WERI-Rb-1 (cell line): ENCODE results near the gene COL13A1.

Experiments
- DNase-seq: peaks from one replicate; pipeline ENCODE4 v3.0.0-alpha.2; 2020
- H3K27ac ChIP-seq: fragments of 250-450 bp; sonication (Bioruptor Pico); 2 replicates; pipeline ENCODE4 v1.5.1; 2020; ENCODE audit warnings: mild to moderate bottlenecking, moderate library complexity
- H3K27me3 ChIP-seq: fragments of 250-450 bp; sonication (Bioruptor Pico); 2 replicates; pipeline ENCODE4 v1.5.1; 2021; ENCODE audit warnings: mild to moderate bottlenecking, low read depth, moderate library complexity; ENCODE audit not compliant: insufficient read depth, severe bottlenecking
- H3K36me3 ChIP-seq: fragments of 250-450 bp; sonication (Bioruptor Pico); 2 replicates; pipeline ENCODE4 v1.5.1; 2020; ENCODE audit warnings: mild to moderate bottlenecking, moderate library complexity
- H3K4me3 ChIP-seq: 2 replicates; pipeline ENCODE4 v1.5.1; 2011; ENCODE audit warnings: low read depth, mild to moderate bottlenecking, control low read depth, low read length
- H3K9me3 ChIP-seq: fragments of 250-450 bp; sonication (Bioruptor Pico); 2 replicates; pipeline ENCODE4 v1.5.1; 2021; ENCODE audit warnings: mild to moderate bottlenecking, moderate library complexity; ENCODE audit not compliant: severe bottlenecking
- CTCF ChIP-seq: IDR thresholded peaks from 2 replicates; pipeline ENCODE4 v1.5.1; 2011; ENCODE audit warnings: low read depth, mild to moderate bottlenecking, control low read depth, inconsistent platforms, low read length

The COL13A1 gene

DNA sequence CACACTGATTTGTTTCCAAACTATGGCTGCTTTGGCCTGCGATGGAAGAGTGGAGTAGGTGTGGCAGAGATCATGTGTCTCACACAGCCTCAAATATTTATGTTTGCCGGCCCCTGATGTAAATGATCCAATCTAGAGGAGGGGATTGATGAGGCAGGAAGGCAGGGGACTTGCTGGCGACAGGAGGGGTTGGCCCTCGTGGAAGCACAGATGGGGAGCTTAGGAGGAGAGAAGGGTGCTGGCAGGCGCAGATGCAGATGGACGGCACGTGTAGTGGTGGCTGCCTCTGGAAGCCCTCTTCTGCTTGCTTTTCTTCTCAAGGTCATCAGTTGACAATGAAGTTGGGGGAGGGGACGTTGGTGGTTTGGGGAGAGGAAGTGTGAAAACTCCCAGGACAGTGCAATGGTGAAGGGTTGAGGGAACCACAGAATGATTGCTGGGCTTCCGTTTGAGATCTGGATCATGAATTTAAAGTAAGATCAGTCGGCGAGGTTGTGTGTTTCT is 15.4 kb downstream of the COL13A1 start:
- Histone ChIP-seq H3K4me3 (no peak overlapping the region), H3K27ac (peak overlapping the region; percentile 68), H3K36me3 (no peaks in the 10 kb centered on the region), H3K9me3 (peaks cover 7% of the 10 kb centered on the region), H3K27me3 (no peaks in the 10 kb centered on the region)
- peak; percentile 73 for DNase-seq
- TF ChIP-seq CTCF, result no peak

DNA sequence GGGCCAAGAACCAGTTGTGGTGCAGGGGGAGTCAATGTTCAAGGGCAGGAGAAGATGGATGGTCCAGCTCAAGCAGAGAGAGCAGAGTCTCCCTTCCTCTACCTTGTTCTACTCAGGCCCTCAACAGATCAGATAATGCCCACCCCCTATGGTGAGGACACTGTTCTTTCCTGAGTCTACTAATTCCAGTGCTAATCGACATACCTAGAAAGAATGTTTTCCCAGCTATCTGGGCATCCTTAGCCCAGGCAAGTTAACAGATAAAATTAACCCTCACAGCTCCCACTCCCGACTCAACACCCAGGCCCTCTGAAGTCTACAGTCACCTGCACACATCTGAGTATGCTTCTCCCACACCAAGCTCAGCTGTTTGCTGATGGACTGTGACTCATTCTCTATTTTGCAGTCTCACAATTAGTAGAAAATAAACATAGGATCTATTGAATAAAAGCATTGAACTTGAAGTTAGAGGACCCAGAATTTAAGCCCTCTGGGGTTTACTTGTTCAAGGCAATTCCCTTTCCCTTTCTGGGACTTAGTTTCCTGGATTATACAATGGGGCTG is 17.1 kb downstream of the COL13A1 start:
- H3K4me3 ChIP-seq, result no peak overlapping the region
- no peaks in the 10 kb centered on the region for H3K27me3 ChIP-seq
- DNase-seq, result no peak
- TF ChIP-seq CTCF, result no peak
- H3K36me3 ChIP-seq, result peaks cover 5% of the 10 kb centered on the region; the same call in 1 of the 2 replicates
- no peak overlapping the region for H3K27ac ChIP-seq
- peaks cover 7% of the 10 kb centered on the region for H3K9me3 ChIP-seq

DNA sequence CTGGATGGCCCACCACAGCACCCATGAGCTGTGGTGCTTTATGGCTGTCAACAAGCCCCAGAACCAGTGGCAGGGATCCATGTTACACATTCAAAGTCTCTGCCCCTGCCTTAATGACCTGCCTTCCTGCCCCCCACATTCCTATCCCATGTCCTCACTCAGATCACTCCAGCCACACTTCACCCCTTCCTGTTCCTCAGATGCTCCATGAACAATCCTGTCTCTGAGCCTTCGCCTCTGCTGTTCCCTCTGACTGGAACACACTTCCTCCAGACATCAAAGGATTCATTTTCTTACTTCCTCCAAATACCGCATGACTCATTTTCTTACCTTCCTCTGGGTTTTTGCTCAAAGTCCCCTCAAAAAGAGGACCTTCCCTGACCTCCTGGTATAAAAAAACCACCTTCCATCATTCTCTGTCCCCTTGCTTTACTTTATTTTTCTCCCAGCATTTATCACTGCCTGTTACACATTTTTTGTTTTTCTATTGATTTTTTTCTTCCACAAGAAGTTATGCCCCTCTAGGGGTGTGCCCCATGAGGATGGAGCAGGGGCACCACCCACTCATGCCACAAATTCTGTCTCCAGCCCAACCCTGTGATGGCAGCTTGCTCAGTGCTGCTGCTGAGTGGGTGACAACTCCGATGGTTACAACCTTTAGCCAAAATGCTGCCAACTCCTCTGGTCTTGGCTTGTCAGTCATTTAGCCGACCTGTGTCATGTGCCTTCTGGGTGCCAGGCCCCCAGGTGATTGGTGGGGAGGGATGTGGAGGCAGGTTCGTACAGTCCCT is 18.2 kb downstream of the COL13A1 start:
- peaks cover 7% of the 10 kb centered on the region for H3K9me3 ChIP-seq
- no peak overlapping the region for H3K27ac ChIP-seq
- H3K4me3 ChIP-seq, result no peak overlapping the region
- DNase-seq, result no peak
- H3K36me3 ChIP-seq, result peaks cover 5% of the 10 kb centered on the region
- no peak for TF ChIP-seq CTCF
- no peaks in the 10 kb centered on the region for H3K27me3 ChIP-seq

- H3K27me3 ChIP-seq, result no peaks in the 10 kb centered on the region
- peaks cover 7% of the 10 kb centered on the region for H3K9me3 ChIP-seq
- DNase-seq, result no peak
- no peak overlapping the region for H3K4me3 ChIP-seq
- no peak for TF ChIP-seq CTCF
- peaks cover 10% of the 10 kb centered on the region for H3K36me3 ChIP-seq
- H3K27ac ChIP-seq, result no peak overlapping the region
Measured at GRCh38 chr10:69820817-69821216, 19.1 kb downstream of the COL13A1 start.

GRCh38 chr10:69825604-69826003 is 23.9 kb downstream of the COL13A1 start:
- Histone ChIP-seq H3K27ac (no peak overlapping the region), H3K27me3 (no peaks in the 10 kb centered on the region), H3K36me3 (peaks cover 12% of the 10 kb centered on the region), H3K4me3 (no peak overlapping the region), H3K9me3 (no peaks in the 10 kb centered on the region)
- TF ChIP-seq CTCF, result no peak
- no peak for DNase-seq

GRCh38 chr10:69826094-69826493 is 24.4 kb downstream of the COL13A1 start:
- Histone ChIP-seq H3K36me3 (peaks cover 12% of the 10 kb centered on the region), H3K27me3 (no peaks in the 10 kb centered on the region), H3K9me3 (no peaks in the 10 kb centered on the region), H3K27ac (no peak overlapping the region), H3K4me3 (no peak overlapping the region)
- no peak for DNase-seq
- no peak for TF ChIP-seq CTCF
